Cardiac fibroblast (primary cell): Measurements from ENCODE around the gene HS3ST4.

ENCODE experiments used
- DNase-seq, 2 donors: peaks; one replicate each; pipeline versions ENCODE4 v3.0.0 to v3.0.0-alpha.2; 2010; ENCODE audit warnings: low read depth in 2 of 2
- H3K4me3 ChIP-seq, 2 donors: replicated peaks in 1 of 2; 1 replicate in 1 of 2; 2 replicates in 1 of 2; pipeline ENCODE4 v1.5.1; 2011; ENCODE audit warnings: low read depth in 2 of 2, low read length in 2 of 2, mild to moderate bottlenecking in 2 of 2, moderate library complexity in 1 of 2
- CTCF ChIP-seq: IDR thresholded peaks from one replicate; pipeline ENCODE4 v1.5.1; 2011; ENCODE audit warnings: low read depth, mild to moderate bottlenecking, low read length, inconsistent platforms

HS3ST4 gene

GRCh38 chr16:25707553-25707952 lies 15.8 kb downstream of the HS3ST4 start:
- no peak for DNase-seq
- no peak overlapping the region for H3K4me3 ChIP-seq
- no peak for TF ChIP-seq CTCF

- TF ChIP-seq CTCF: peak; percentile 24
- peak; percentile 1 to 26 for DNase-seq
- H3K4me3 ChIP-seq: no peak overlapping the region
Measured at GRCh38 chr16:25707982-25708583, 16.3 kb downstream of the HS3ST4 start.

- no peak for TF ChIP-seq CTCF
- H3K4me3 ChIP-seq: no peak overlapping the region
- no peak for DNase-seq
Measured at GRCh38 chr16:25709213-25709612, 17.5 kb downstream of the HS3ST4 start.

GRCh38 chr16:25713785-25714570 lies 22.2 kb downstream of the HS3ST4 start:
- no peak for TF ChIP-seq CTCF

GRCh38 chr16:25716186-25716585 lies 24.4 kb downstream of the HS3ST4 start:
- H3K4me3 ChIP-seq: no peak overlapping the region
- no peak for TF ChIP-seq CTCF
- no peak for DNase-seq

More at GRCh38 chr16:25713785-25714570, 22.2 kb downstream of the HS3ST4 start:
- H3K4me3 ChIP-seq: no peak overlapping the region
- no peak for DNase-seq

GRCh38 chr16:25721439-25721838 lies 29.7 kb downstream of the HS3ST4 start:
- TF ChIP-seq CTCF: no peak
- H3K4me3 ChIP-seq: no peak overlapping the region
- DNase-seq: no peak
